HUDEP-2 (cell line): ENCODE measurements around the gene TEX13B.
"Not testable (repeated sequence)": the region's sequence is repeated elsewhere in the genome, so short reads cannot be mapped to it uniquely, and the experiment has no call there.

Experiments
- DNase-seq, 76 experiments: peaks; one replicate each; lab custom pipeline; 2025; ENCODE audit not compliant: unreplicated experiment in 76 of 76; lab: John Stamatoyannopoulos, UW

TEX13B gene

GRCh38 chrX:107982356-107982755 lies at the start of gene TEX13B:
TSS of gene TEX13B (minus strand) at chrX:107982370. CDS start at chrX:107982127, 243 bp downstream.
- DNase-seq = no peak

DNA sequence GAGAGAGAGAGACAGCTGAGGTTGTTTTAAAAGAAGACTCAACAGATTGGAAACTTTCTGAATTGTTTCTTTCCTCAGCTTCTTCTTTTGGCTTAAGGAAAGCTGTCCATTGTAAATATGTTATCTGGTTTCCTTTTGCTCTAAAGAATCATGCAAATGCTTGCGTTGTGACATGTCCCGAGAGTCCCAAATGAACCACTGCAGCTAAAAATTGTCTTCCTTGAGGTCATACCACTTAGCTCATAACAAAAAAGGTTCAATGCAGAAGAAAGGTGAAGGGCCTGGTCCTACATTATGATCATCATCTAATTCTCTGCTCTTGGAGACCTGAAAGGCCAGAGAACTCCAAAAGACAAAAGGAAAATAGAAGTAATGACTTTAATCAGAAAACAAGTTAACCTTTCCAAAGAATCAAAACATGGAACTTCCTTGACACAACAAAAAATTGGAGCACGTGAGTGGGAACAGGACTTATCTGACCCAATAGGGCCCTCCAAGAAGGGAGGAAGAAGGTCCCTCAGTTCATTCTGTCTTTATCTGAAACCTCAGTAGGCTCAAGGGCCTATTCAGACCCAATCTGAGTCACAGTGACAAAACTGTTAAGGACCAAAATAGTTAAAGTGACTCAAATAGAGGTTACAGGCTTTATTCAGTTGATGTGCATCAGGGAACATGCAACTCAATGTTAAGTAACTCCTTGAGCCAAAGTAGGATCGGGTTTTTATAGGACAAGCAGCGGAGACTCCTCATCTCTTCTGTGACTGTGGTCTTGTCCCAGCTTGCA lies 48.0 kb upstream of the TEX13B start:
- DNase-seq = no peak

- DNase-seq = no peak
These were observed 46.7 kb upstream of the TEX13B start for GRCh38 chrX:108028854-108029253.

GRCh38 chrX:108025954-108026600 lies 43.9 kb upstream of the TEX13B start:
- no peak for DNase-seq

DNA sequence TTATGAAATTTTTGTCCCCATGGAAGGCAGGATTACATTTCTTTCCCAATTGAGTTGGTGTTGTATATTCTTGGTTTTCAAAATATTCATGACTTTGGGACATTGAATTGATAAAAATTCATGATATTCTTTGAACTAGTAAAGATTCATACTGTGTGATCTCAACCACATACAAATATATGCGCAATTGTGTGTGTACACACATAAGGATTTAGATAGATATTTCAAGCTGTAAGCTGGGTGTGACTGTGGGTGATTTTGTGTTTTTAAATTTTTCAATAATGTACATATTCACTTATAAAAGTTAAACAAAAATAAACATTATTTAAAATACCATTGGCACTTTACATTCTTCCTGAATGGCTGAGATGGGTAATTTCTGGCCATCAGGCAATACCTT lies 43.2 kb upstream of the TEX13B start:
- no peak for DNase-seq

- no peak for DNase-seq
These were observed 40.4 kb upstream of the TEX13B start for GRCh38 chrX:108022491-108023089.

DNA sequence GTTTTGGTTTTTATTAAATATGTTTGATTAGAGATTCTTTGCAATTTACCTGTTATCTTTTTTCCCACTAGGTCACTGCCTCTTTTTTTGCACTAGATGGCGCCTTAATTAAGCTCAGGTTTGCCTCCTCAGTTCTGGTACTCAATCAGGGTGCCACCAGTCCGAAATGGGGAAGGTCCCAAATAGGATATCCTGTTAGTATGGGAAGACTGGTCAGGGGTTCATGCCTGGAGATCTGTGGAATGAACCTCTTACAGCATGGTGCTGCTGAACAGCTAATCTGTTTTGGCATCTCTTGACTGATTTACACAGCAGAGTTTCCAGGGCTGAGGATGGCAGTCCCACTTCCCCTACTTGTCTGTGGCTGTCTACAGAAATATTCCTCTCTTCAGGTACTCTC lies 38.5 kb upstream of the TEX13B start:
- no peak for DNase-seq

DNA sequence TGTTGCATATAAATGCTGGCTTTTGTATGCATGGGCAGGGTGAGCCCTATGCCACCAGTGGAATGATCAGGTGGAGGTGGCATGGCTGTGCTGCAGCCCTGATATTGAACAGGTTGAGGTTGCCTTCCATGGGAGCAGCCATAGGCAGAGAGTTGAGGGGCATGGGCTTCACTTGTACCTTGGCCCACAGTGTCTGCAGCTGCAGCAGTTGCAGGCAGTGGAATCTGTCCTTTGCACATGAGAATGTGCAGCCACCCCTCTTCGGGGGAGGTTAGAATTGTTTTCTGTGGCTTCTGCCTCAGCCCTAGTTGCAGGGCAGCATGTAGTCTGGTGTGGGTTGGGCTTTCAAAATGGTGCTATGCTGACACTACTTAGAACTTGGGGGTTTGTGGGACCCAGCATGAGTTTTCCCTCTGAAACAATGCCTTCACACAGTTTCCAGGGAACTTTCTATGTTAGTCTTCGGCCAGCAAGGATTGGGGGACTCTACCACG lies 37.3 kb upstream of the TEX13B start:
- no peak for DNase-seq

DNA sequence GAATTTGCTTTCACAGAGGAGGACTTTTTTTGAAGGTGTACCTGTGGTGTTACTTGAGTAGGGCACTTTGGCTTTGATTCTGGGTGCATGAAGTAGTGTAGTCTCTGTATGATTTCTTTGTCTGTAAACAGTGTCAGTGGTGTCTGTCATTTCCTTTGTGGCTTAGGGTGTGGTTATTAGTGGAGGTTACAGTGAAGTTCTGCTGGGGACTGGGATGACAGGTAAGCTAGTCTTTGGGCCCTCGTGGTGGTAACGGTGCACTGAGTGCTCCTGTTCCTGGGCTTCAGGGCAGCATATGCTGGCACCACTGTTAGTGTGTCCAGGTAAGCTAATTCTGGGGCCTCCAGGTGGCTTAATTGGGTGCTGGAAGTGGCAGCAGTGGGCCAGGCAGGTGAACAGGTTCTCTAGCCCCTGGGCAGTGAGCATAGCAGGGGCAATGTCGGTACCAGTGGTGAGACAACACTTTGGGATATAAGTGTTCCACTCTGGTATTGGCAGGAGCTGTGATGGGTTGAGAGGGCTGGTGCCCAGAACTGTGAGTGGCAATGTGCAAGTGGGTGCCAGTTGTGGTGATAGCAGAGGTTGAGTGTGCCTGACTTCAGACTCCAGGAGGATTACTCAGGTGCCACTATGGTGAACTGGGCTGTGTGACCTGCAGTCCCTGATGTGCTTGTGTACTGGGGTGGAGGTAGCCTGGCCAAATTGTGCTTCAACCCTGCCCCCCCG lies 36.6 kb upstream of the TEX13B start:
- DNase-seq = no peak

- DNase-seq = peak in 19 of 76 experiments; percentile 0 to 28 (median 6)
These were observed 19.1 kb upstream of the TEX13B start for GRCh38 chrX:108001218-108001814.

GRCh38 chrX:108000751-108001150 lies 18.6 kb upstream of the TEX13B start:
- no peak for DNase-seq

- no peak for DNase-seq
These were observed 14.0 kb upstream of the TEX13B start for GRCh38 chrX:107996124-107996523.

DNA sequence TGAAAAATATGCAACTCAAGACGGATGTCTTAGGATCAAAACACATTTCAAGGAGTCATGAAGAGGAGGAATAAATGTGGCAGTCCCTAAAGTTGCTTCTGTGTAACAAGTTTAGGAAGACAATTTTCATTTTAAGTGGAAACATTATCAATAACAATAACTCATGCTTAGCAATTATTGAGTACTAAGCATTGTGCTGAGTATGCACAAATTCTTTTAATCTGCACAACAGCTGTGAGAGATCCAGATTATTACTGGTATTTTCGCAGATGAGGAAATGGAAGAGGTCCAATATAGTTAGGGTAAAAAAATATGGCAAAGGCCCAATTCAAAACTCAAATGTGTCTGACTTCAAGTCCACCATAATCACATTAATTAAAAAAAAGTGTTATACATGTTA lies 2.9 kb upstream of the TEX13B start:
- no peak for DNase-seq

DNA sequence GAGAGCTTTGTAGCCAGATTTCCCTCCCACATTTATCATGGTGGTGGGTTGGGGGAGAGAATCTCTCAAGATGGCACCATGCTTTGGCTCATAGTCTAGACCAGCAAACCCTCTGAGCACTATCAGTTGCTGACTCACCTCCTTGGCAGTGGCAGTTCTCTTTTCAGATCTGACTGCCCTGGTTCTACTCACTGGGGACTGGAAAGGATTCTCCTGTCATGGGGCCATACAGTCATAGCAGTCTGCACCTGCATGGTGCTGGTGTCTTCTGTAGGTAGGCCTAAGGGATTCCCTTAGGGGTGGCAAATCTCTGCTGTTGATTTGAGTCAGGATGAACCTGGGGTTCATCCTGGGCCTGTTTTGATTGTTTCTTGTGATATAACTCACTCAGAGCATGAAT lies 2.6 kb downstream of the TEX13B start:
- DNase-seq = peak in 1 of 76 experiments; percentile 7

DNA sequence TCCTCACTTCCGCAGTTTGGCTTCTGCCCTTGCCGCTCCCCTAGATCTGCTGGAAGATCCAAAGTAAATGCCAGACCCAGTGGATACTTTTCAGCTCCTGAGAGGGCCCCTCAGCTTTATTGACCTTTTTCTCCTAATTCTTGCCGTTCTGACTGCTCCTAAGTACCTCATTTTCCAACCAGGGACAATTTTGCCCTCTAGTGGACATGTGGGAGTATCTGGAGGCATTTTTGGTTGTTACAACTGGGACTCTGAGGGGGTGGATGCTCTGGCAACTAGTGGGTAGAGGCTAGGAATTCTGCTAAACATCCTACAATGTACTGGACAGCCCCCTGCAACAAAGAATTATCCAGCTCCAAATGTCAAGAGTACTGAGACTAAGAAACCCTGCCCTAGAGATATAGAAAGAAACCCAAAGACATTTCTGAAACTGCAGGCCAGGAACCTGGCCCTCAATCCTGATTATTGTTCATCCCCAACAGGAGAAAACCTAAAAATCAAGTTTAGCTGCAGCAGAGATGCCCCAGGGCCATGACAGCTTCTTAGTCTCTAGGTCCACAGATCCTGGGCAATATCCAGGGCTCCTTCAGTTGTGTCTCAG lies 3.4 kb downstream of the TEX13B start:
- peak in 10 of 76 experiments; percentile 0 to 15 (median 1) for DNase-seq

DNA sequence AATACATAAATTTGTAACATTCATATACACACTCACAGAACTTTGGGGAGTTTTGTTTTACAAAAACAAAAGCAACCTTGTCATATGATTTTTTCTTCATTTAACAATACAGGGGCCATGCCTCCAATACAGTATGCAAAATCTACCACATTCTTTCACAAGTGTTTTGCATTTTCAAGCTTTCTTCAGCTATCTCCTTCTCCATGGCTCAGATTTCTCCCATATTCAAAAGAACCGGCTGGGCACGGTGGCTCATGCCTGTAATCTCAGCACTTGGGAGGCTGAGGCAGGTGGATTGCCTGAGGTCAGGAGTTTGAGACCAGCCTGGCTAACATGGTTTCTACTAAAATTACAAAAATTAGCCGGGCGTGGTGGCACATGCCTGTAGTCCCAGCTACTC lies 4.1 kb downstream of the TEX13B start:
- no peak for DNase-seq

GRCh38 chrX:107971636-107972035 lies 10.5 kb downstream of the TEX13B start:
- DNase-seq = no peak

GRCh38 chrX:107970073-107970472 lies 12.1 kb downstream of the TEX13B start:
- DNase-seq = no peak

- no peak for DNase-seq
These were observed 13.5 kb downstream of the TEX13B start for GRCh38 chrX:107968623-107969022.

DNA sequence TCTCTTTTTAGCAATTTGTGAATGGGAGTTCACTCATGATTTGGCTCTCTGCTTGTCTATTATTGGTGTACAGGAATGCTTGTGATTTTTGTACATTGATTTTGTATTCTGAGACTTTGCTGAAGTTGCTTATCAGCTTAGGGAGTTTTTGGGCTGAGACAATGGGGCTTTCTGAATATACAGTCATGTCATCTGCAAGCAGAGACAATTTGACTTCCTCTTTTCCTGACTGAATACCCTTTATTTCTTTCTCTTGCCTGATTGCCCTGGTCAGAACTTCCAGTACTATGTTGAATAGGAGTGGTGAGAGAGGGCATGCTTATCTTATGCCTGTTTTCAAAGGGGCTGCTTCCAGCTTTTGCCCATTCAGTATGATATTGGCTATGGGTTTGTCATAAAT lies 26.8 kb downstream of the TEX13B start:
- DNase-seq = not testable (repeated sequence)
